GM12878 (cell line): ENCODE results near the gene TDP1. TPM values are rescaled to one million over a fixed set of nuclear protein-coding genes. Genes with fewer than 3 reads are reported as not detected.

Source experiments
- ATAC-seq: fragments of 200-7000 bp; cut with Tn5 transposase; 3 replicates; pipeline ENCODE4 v1.9.1; 2020; ENCODE audit warnings: mild to moderate bottlenecking, moderate library complexity
- BruUV-seq: library from RNA; stranded (reverse); fragments of 400-500 nt; replicated peaks from 2 replicates; lab custom pipeline; 2021; lab: Mats Ljungman, UMichigan
- CTCF ChIA-PET: fragments of 300-600 bp; sonication (Branson Sonifier 250); formaldehyde crosslinking; extraction: SDS; loops from one replicate; lab custom pipeline; 2021; ENCODE audit warnings: inconsistent platforms; lab: Yijun Ruan, JAX
- POLR2A ChIA-PET: fragments of 350-600 bp; formaldehyde crosslinking; extraction: SDS; loops from one replicate; lab custom pipeline; 2021; ENCODE audit warnings: inconsistent platforms; lab: Charles Lee
- RAD21 ChIA-PET: fragments of 300-600 bp; sonication (Branson Sonifier 250); formaldehyde crosslinking; loops from one replicate; lab custom pipeline; 2023; ENCODE audit warnings: antibody characterized with exemption; ENCODE audit not compliant: unreplicated experiment; lab: Charles Lee
- SMC1A ChIA-PET: fragments of 300-600 bp; sonication (Branson Sonifier 250); formaldehyde crosslinking; loops from one replicate; lab custom pipeline; 2023; ENCODE audit not compliant: unreplicated experiment, uncharacterized antibody; lab: Charles Lee
- DNase-seq: peaks from one replicate; pipeline ENCODE4 v3.0.0-alpha.2; 2011; ENCODE audit warnings: low read depth, low spot score
- FAIRE-seq: peaks from 3 replicates; lab custom pipeline; 2011; peaks lifted over from hg19 to GRCh38; lab: Jason Lieb, UNC
- H2AFZ ChIP-seq: 2 replicates; pipeline ENCODE4 v1.6.0; 2011; ENCODE audit warnings: low read depth, low read length, control low read depth; ENCODE audit not compliant: control insufficient read depth
- H3K27ac ChIP-seq: 2 replicates; pipeline ENCODE4 v1.5.1; 2011; ENCODE audit warnings: control low read depth; ENCODE audit not compliant: control insufficient read depth, insufficient read depth
- H3K27me3 ChIP-seq, 2 experiments: replicated peaks in 1 of 2; 2 replicates each; pipeline versions ENCODE4 v1.6.0 to v1.6.1; 2011; ENCODE audit warnings: low read length in 1 of 2; ENCODE audit not compliant: control insufficient read depth in 2 of 2, insufficient read depth in 2 of 2
- H3K36me3 ChIP-seq, 2 experiments: 2 replicates each; pipeline ENCODE4 v1.5.1; 2011; ENCODE audit warnings: low read length in 1 of 2; ENCODE audit not compliant: control insufficient read depth in 2 of 2, insufficient read depth in 2 of 2
- H3K4me1 ChIP-seq: 2 replicates; pipeline ENCODE4 v1.6.1; 2011; ENCODE audit warnings: mild to moderate bottlenecking, low read length, moderate library complexity, mixed read lengths; ENCODE audit not compliant: control insufficient read depth, insufficient read depth
- H3K4me2 ChIP-seq: 2 replicates; pipeline ENCODE4 v1.6.0; 2011; ENCODE audit warnings: control low read depth; ENCODE audit not compliant: control insufficient read depth, insufficient read depth
- H3K4me3 ChIP-seq: fragments of 200-600 bp; sonication (generic); 2 replicates; pipeline ENCODE4 v1.5.1; 2016
- H3K79me2 ChIP-seq: 2 replicates; pipeline ENCODE4 v1.6.0; 2011; ENCODE audit warnings: low read length; ENCODE audit not compliant: control insufficient read depth, insufficient read depth
- H3K9ac ChIP-seq: 2 replicates; pipeline ENCODE4 v1.8.0; 2011; ENCODE audit warnings: low read length, control low read depth, mixed read lengths; ENCODE audit not compliant: control insufficient read depth, insufficient read depth
- H3K9me3 ChIP-seq: replicated peaks from 3 replicates; pipeline ENCODE4 v1.5.1; 2011; ENCODE audit warnings: mild to moderate bottlenecking, low read length; ENCODE audit not compliant: control insufficient read depth, insufficient read depth
- H4K20me1 ChIP-seq: 2 replicates; pipeline ENCODE4 v1.6.0; 2011; ENCODE audit not compliant: control insufficient read depth, insufficient read depth
- BMI1 ChIP-seq: fragments of 450-650 bp; IDR thresholded peaks from 2 replicates; pipeline ENCODE4 v1.6.1; 2016; ENCODE audit warnings: mild to moderate bottlenecking, moderate library complexity, borderline replicate concordance
- IRF4 ChIP-seq: IDR thresholded peaks from 2 replicates; pipeline ENCODE4 v1.6.1; 2011; ENCODE audit warnings: low read depth, low read length
- JUNB ChIP-seq: IDR thresholded peaks from 2 replicates; pipeline ENCODE4 v1.6.1; 2016; ENCODE audit warnings: antibody characterized with exemption, mild to moderate bottlenecking
- KAT2A ChIP-seq: conservative IDR thresholded peaks from 2 replicates; pipeline ENCODE4 v1.6.1; 2011; ENCODE audit warnings: low read depth, low read length; ENCODE audit not compliant: control insufficient read depth
- KLF5 ChIP-seq: fragments of 450-650 bp; IDR thresholded peaks from 2 replicates; pipeline ENCODE4 v1.6.1; 2014; ENCODE audit warnings: mild to moderate bottlenecking; ENCODE audit not compliant: partially characterized antibody
- RB1 ChIP-seq: fragments of 450-650 bp; formaldehyde crosslinking; IDR thresholded peaks from 2 replicates; pipeline ENCODE4 v1.6.1; 2017; ENCODE audit warnings: mild to moderate bottlenecking, borderline replicate concordance
- SREBF1 ChIP-seq: IDR thresholded peaks from 2 replicates; pipeline ENCODE4 v1.6.1; 2012; ENCODE audit warnings: mild to moderate bottlenecking, low read length
- ZNF207 ChIP-seq: fragments of 450-650 bp; IDR thresholded peaks from 2 replicates; pipeline ENCODE4 v1.6.1; 2014; ENCODE audit warnings: antibody characterized with exemption, mild to moderate bottlenecking, borderline replicate concordance
- WGBS: methylation state at CpG from one replicate; pipeline ENCODE4 v1.1.6; 2016; ENCODE audit warnings: low lambda C conversion rate; ENCODE audit not compliant: insufficient replicate concordance, insufficient coverage; ENCODE audit errors: missing lambda C conversion rate; 5-methylcytosine and 5-hydroxymethylcytosine counted together
- in situ Hi-C: fragments of 300-500 bp; cut with MboI; formaldehyde crosslinking; loops from 9 replicates; pipeline ENCODE4 v1.14.3; 2018; ENCODE audit warnings: mixed read lengths
- intact Hi-C: fragments of 100-400 bp; cut with micrococcal nuclease; formaldehyde crosslinking; loops from one replicate; pipeline ENCODE4 v1.14.2; 2022; ENCODE audit not compliant: unreplicated experiment
- polyA plus RNA-seq, 11 experiments: library from polyadenylated mRNA; depleted of rRNA in 4 of 11; unstranded in 6 of 11; stranded (reverse) in 5 of 11; fragments of >200 nt; fragmentation: Nextera tagmentation in 4 of 11; fragmentation: Illumina TruSeq in 1 of 11; extraction: Ambion mirVana in 4 of 11; extraction: Trizol in 1 of 11; gene quantifications; 1 replicate in 1 of 11; 2 replicates in 10 of 11; pipeline versions ENCODE4 v1.2.1 to v1.2.3, GENCODE V29; 2011 to 2016; ENCODE audit warnings: inconsistent platforms in 2 of 11, missing spikeins in 2 of 11, low read depth in 1 of 11
- total RNA-seq, 4 experiments: library from RNA; depleted of rRNA in 3 of 4; stranded (reverse); fragments of >200 nt in 3 of 4; fragmentation: Illumina TruSeq in 1 of 4; extraction: Trizol in 1 of 4; gene quantifications; 2 replicates each; pipeline versions ENCODE4 v1.2.1 to v1.2.3, GENCODE V29; 2013 to 2021
- TF ChIP-seq, protein P1 (sequence below): fragments of 450-650 bp; formaldehyde crosslinking; IDR thresholded peaks from 2 replicates; pipeline ENCODE4 v1.4.0; 2022; ENCODE audit warnings: mild to moderate bottlenecking, moderate library complexity
- TF ChIP-seq, protein P2 (sequence below): fragments of 450-650 bp; IDR thresholded peaks from 2 replicates; pipeline ENCODE4 v1.6.1; 2017; ENCODE audit warnings: antibody characterized with exemption, mild to moderate bottlenecking, moderate library complexity
- TF ChIP-seq, protein P3 (sequence below): IDR thresholded peaks from 2 replicates; pipeline ENCODE4 v1.6.1; 2011; ENCODE audit warnings: low read depth, low read length, improper control_type of control experiment, borderline replicate concordance
- TF ChIP-seq, protein P4 (sequence below): fragments of 450-650 bp; IDR thresholded peaks from 2 replicates; pipeline ENCODE4 v1.6.1; 2017; ENCODE audit warnings: mild to moderate bottlenecking
- TF ChIP-seq, protein P5 (sequence below): IDR thresholded peaks from 2 replicates; pipeline ENCODE4 v1.6.1; 2012; ENCODE audit warnings: low read length, inconsistent platforms

Gene TDP1
- total and polyA plus RNA-seq, 10 of the 15 experiments (the other 5 are each of a cell fraction or from before 2014, with no cell fraction given), result 40.2 to 60.4 (median 54.1) TPM

DNA sequence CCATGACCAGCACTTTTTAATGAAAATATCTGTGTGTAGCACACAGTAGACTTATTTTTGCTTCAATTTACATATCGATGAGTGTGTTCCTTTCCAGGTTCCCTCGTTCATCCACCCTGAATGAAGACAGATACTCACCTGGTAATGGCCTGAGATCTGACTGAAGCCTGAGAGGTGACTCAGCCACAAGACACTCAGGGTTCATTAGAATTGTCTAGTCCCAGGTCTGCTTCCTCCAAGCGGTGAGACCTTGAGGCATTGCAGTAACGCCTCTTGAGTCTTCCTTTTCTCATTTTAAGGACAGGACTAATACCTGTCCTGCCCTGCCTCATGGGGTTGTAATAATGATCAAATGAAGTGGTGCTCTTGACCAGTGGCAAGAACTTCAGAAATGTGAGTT is 94.5 kb downstream of the TDP1 start:
- POLR2A ChIA-PET, result no interaction called here
- in situ Hi-C loops, result no loop called here

More for the DNA sequence above, 94.5 kb downstream of the TDP1 start:
- H3K79me2 ChIP-seq, result no peaks in the 10 kb centered on the region
- no peaks in the 10 kb centered on the region for H3K4me1 ChIP-seq
- ChIA-PET SMC1A (no interaction called here), CTCF (no interaction called here), RAD21 (no interaction called here)
- DNase-seq (no peak), ATAC-seq (no peak), FAIRE-seq (no peak)
- intact Hi-C loops, result no loop called here
- no peaks in the 10 kb centered on the region for H3K9me3 ChIP-seq
- H2AFZ ChIP-seq, result no peak overlapping the region
- H3K4me2 ChIP-seq, result no peak overlapping the region
- H3K36me3 ChIP-seq, result no peaks in the 10 kb centered on the region
- H3K4me3 ChIP-seq, result no peak overlapping the region
- no peaks in the 10 kb centered on the region for H4K20me1 ChIP-seq
- no peak overlapping the region for H3K9ac ChIP-seq
- no peaks in the 10 kb centered on the region for H3K27me3 ChIP-seq
- TF ChIP-seq, protein P1, sequence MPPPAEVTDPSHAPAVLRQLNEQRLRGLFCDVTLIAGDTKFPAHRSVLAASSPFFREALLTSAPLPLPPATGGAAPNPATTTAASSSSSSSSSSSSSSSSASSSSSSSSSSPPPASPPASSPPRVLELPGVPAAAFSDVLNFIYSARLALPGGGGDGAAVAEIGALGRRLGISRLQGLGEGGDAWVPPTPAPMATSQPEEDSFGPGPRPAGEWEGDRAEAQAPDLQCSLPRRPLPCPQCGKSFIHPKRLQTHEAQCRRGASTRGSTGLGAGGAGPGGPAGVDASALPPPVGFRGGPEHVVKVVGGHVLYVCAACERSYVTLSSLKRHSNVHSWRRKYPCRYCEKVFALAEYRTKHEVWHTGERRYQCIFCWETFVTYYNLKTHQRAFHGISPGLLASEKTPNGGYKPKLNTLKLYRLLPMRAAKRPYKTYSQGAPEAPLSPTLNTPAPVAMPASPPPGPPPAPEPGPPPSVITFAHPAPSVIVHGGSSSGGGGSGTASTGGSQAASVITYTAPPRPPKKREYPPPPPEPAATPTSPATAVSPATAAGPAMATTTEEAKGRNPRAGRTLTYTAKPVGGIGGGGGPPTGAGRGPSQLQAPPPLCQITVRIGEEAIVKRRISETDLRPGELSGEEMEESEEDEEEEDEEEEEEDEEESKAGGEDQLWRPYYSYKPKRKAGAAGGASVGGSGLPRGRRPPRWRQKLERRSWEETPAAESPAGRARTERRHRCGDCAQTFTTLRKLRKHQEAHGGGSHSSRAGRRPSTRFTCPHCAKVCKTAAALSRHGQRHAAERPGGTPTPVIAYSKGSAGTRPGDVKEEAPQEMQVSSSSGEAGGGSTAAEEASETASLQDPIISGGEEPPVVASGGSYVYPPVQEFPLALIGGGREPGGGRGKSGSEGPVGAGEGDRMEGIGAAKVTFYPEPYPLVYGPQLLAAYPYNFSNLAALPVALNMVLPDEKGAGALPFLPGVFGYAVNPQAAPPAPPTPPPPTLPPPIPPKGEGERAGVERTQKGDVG (CRISPR knock-in tag), result no peak
- TF ChIP-seq, protein P2, sequence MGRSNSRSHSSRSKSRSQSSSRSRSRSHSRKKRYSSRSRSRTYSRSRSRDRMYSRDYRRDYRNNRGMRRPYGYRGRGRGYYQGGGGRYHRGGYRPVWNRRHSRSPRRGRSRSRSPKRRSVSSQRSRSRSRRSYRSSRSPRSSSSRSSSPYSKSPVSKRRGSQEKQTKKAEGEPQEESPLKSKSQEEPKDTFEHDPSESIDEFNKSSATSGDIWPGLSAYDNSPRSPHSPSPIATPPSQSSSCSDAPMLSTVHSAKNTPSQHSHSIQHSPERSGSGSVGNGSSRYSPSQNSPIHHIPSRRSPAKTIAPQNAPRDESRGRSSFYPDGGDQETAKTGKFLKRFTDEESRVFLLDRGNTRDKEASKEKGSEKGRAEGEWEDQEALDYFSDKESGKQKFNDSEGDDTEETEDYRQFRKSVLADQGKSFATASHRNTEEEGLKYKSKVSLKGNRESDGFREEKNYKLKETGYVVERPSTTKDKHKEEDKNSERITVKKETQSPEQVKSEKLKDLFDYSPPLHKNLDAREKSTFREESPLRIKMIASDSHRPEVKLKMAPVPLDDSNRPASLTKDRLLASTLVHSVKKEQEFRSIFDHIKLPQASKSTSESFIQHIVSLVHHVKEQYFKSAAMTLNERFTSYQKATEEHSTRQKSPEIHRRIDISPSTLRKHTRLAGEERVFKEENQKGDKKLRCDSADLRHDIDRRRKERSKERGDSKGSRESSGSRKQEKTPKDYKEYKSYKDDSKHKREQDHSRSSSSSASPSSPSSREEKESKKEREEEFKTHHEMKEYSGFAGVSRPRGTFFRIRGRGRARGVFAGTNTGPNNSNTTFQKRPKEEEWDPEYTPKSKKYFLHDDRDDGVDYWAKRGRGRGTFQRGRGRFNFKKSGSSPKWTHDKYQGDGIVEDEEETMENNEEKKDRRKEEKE, result no peak
- TF ChIP-seq RB1, result no peak
- TF ChIP-seq, protein P3, sequence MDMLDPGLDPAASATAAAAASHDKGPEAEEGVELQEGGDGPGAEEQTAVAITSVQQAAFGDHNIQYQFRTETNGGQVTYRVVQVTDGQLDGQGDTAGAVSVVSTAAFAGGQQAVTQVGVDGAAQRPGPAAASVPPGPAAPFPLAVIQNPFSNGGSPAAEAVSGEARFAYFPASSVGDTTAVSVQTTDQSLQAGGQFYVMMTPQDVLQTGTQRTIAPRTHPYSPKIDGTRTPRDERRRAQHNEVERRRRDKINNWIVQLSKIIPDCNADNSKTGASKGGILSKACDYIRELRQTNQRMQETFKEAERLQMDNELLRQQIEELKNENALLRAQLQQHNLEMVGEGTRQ, result no peak
- TF ChIP-seq BMI1, result no peak
- TF ChIP-seq KAT2A, result no peak
- TF ChIP-seq, protein P4, sequence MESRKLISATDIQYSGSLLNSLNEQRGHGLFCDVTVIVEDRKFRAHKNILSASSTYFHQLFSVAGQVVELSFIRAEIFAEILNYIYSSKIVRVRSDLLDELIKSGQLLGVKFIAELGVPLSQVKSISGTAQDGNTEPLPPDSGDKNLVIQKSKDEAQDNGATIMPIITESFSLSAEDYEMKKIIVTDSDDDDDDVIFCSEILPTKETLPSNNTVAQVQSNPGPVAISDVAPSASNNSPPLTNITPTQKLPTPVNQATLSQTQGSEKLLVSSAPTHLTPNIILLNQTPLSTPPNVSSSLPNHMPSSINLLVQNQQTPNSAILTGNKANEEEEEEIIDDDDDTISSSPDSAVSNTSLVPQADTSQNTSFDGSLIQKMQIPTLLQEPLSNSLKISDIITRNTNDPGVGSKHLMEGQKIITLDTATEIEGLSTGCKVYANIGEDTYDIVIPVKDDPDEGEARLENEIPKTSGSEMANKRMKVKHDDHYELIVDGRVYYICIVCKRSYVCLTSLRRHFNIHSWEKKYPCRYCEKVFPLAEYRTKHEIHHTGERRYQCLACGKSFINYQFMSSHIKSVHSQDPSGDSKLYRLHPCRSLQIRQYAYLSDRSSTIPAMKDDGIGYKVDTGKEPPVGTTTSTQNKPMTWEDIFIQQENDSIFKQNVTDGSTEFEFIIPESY, result no peak
- TF ChIP-seq, protein P5, sequence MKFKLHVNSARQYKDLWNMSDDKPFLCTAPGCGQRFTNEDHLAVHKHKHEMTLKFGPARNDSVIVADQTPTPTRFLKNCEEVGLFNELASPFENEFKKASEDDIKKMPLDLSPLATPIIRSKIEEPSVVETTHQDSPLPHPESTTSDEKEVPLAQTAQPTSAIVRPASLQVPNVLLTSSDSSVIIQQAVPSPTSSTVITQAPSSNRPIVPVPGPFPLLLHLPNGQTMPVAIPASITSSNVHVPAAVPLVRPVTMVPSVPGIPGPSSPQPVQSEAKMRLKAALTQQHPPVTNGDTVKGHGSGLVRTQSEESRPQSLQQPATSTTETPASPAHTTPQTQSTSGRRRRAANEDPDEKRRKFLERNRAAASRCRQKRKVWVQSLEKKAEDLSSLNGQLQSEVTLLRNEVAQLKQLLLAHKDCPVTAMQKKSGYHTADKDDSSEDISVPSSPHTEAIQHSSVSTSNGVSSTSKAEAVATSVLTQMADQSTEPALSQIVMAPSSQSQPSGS, result no peak
- TF ChIP-seq ZNF207, result no peak
- no peak for TF ChIP-seq JUNB
- TF ChIP-seq KLF5, result no peak
- no peak for TF ChIP-seq IRF4
- TF ChIP-seq SREBF1, result no peak
- WGBS, result 96% methylated on average over 4 of the region's 4 CpGs
- BruUV-seq, result no TSS peak
- no peak overlapping the region for H3K27ac ChIP-seq
